Fibroblast of skin of right quadriceps (primary cell): ENCODE data around the gene HLA-DOA.

Source experiments
- DNase-seq: peaks from one replicate; pipeline ENCODE4 v3.0.0-alpha.2; 2013

The HLA-DOA gene

GRCh38 chr6:33008944-33009861 is at the start of gene HLA-DOA:
TSS of gene HLA-DOA (minus strand) at chr6:33009591.
- DNase-seq = peak; percentile 19

- DNase-seq = no peak
Measured at GRCh38 chr6:33057222-33058150, 48.1 kb upstream of the HLA-DOA start.

GRCh38 chr6:33053230-33053629 is 43.8 kb upstream of the HLA-DOA start:
- peak; percentile 8 for DNase-seq

DNA sequence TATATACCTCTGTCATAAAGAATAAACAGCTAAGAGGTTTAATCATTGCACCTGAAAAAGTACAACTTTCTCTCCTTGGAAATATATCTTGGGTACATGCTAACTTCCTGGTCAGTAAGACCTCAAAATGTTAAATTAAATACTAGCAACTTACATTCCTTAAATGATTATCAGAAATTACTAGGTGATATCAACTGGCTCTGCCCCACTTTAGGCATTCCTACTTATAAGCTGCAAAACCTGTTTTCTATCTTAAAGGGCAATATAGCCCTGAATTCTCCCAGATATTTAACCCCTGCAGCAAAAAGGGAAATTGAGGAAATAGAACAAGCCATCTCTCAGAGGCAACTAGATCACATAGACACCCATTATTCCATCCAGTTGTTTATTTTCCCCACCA is 43.2 kb upstream of the HLA-DOA start:
- no peak for DNase-seq

DNA sequence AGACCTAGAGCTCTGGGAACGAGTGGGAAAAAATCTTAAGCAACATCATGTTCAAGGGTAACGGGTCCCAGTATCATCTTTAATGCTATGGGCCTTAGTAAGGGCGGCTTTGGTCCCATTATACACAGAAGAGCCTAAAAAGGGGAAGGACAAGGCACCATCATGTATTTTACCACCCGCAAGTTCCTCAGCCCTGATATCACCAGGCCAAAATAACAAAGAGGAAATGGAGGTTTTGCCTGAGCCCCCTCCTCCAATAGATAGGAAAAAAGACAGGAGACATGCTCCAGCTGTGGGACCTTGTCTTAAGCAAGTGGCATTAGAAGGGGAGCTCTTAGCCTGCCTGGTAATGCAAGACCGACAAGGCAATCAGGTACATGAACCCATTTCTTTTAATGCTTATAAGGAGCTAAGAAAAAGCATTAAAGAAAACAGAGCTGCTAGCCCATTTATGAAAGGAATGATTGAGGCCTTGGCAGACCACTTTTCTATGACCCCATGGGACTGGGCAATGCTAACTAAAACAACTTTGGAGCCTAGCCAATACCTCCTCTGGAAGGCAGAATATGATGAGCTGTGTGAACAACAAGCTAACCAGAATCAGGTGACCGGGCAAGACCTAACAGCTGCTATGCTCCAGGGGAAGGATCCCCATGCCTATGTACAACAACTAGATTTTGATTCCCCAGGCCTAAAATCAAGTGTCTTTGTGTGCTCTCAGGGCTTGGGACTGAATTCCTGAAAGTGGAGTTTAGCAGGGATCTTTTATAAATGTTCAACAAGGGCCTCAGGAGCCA is 40.8 kb upstream of the HLA-DOA start:
- DNase-seq = no peak

DNA sequence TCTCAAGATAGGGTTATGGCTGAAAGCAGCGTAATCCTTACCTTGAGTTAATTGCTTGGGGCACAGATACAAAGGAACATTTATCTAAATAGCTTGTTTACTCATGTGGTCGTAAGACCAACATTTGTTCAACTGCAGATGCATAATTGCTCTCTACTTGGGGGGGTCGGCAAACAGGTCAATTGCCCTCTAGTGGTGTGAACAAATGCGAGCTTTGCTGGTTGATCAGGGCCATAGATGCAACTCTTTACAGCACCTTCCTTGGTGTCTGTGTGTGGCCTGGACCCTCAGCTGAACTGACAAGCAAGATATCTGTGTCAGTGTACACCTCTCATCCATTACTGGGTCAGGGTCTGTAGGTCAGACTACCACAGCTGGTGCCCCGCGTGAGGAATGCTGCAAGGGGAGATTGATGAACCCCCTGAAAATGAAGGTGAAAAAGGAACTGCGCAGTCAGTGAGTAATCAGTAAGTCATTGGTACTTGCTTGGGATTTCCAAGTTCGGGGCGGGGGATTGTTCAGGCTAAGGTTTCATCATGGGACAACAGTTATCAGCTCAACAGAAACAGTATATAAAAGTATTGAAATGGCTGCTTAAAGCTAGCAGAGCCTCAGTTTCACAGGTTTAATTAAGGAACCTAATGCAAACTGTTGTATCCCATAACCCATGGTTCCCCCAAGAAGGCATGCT is 40.1 kb upstream of the HLA-DOA start:
- DNase-seq = no peak

DNA sequence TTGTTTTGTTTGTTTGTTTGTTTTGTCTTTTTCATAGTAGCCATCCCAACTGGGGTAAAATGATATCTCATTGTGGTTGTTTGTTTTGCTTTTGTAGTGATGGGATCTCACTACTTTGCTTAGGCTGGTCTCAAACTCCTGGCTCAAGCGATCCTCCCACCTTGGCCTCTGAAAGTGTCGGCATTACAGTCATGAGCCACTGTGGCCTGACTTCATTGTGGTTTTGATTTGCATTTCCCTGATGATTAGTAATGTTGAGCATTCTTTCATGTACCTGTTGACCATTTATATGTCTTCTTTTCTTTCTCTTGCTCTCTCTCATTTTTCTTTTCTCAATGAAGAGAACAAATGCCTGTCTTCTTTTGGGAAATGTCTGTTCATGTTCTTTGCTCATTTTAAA is 30.8 kb upstream of the HLA-DOA start:
- DNase-seq = no peak

- DNase-seq = no peak
Measured at GRCh38 chr6:33036535-33036934, 27.1 kb upstream of the HLA-DOA start.

- no peak for DNase-seq
Measured at GRCh38 chr6:33034554-33034953, 25.2 kb upstream of the HLA-DOA start.

- DNase-seq = no peak
Measured at GRCh38 chr6:33030245-33030644, 20.9 kb upstream of the HLA-DOA start.

GRCh38 chr6:33029328-33030184 is 20.2 kb upstream of the HLA-DOA start:
- DNase-seq = no peak

DNA sequence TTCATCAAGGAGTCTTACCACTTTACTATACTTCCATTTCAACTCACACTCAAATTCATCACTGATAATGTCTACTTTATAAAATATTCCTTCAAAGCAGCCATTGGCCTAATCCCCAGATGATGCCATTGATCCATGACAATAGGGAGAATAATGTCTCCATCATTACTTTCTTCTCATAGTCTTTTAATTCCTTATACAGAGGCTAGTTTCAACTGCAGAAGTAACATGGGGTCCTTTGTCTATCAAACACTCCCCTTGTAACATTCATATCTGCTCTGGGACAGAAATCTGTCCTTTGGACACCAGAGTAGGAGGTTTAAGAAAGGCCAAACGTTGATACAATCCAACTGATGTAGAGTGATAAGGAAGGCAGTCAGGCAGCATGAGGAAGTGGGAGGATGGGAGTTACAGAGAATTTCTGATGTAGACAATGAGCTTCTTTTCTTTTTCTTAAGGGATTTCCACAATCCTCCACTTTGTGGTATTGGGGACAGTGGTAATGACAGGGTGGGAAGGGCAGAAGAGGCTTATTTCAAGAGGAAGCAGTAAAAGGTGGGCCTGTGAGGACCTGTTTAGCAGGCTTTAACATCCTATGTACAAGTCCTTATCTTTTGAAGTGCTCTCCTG is 18.9 kb upstream of the HLA-DOA start:
- no peak for DNase-seq

DNA sequence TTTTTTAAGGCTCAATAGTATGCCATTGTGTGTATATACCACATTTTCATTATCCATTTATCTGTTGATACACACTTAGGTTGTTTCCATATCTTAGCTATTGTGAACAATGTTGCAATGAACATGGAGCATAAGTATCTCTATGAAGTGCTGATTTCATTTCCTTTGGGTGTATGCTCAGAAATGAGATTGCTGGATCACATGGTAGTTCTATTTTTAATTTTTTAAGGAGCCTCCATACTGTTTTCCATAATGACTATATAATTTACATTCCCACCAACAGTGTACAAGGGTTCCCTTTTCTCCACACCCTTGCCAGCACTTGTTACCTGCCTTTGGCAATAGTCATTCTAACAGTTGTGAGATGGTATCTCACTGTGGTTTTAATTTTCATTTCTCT is 15.1 kb upstream of the HLA-DOA start:
- DNase-seq = no peak

- DNase-seq = no peak
Measured at GRCh38 chr6:33023536-33023935, 14.1 kb upstream of the HLA-DOA start.

GRCh38 chr6:33021917-33022316 is 12.5 kb upstream of the HLA-DOA start:
- DNase-seq = no peak

GRCh38 chr6:33019372-33019771 is 10.0 kb upstream of the HLA-DOA start:
- no peak for DNase-seq

GRCh38 chr6:33018904-33019303 is 9.5 kb upstream of the HLA-DOA start:
- peak; percentile 24 for DNase-seq

DNA sequence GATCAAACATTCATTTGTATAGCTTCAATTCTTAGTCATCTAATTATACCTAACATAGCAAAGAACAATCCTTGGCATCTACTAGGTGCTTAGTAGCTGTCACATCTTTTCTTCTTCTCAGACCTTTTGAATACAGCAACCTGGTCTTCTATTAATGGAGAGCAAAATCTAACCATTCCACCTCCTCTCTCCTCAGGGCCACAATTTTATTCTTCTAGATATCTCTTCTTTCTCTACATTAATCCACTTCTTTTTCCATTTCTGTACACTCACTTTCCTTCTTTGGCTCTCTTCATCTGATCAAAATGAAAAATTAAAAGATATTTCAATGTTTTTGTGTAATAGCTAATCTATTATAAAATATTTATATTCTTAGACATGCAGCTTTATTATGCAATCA is 9.0 kb upstream of the HLA-DOA start:
- DNase-seq = no peak

DNA sequence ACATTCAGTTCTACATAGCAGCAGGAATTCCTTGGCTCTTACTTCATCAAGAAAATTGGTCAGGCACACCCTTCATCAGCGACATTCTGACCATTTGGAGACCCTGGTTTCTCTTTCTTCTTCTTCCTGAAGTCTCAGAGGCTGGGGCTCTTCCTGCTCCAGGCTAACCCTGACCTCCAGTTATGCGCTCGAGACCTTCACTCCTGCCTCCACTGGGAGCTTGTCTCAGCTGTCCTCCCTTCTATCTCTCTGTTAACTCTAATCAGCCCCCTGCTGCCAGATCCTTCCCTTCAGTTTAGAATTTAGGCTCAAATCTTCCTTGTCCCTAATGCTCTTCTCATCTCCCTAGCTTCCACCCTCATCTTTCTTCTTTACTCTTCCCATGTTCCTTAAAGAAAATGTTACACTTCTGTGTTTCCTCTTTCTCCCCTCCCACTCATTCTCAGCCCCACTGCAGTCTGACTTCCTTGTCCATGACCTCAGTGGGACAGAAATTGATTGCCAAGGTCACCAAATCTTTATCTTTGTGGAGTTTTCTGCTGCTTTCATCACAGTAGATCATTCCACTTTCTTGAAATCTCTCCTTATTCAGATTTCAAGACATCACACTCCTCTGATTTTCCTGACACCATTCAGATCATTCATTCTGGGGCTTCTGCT is 8.4 kb upstream of the HLA-DOA start:
- no peak for DNase-seq

DNA sequence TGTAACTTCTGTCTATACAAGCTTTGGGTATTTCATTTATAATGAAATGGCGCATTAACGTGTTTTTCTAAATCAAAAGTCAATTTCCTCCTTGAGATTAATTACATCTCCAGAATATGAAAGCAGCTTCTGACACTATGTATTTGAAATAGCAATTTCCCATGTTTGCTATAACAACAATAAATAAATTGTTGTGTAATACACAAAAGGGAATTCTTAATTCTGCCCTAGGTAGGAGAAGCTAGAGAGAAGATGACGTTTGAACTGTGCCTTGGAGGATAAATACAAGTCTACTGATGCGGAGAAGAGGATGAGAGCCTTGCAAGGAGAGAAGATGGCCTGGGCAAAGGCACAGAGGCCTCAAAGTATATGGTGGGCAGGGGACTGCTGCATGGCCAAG is 7.6 kb upstream of the HLA-DOA start:
- DNase-seq = no peak
